ENCODE measurements around the gene LSMEM2.

DNA sequence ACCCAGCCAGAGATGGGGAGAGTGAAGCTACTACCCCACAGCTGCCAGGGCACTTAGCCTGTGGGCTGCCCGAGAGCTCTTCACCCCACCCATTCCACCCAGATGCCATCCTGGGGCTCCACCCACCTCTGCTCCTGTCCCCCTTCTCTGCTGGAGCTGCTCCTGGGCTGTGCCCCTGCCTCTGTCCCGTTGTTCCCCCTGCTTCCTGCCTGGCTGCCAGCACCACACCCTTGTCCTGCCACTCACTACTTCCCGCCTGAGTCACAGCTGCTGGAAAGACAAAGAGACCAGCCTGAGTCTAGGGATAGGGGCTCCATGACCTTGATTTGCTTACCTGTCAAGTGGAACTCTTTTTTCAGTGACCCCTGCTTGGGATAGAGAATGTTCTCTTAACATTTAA lies 30.5 kb upstream of the LSMEM2 start:
- TF ChIP-seq, protein P1, sequence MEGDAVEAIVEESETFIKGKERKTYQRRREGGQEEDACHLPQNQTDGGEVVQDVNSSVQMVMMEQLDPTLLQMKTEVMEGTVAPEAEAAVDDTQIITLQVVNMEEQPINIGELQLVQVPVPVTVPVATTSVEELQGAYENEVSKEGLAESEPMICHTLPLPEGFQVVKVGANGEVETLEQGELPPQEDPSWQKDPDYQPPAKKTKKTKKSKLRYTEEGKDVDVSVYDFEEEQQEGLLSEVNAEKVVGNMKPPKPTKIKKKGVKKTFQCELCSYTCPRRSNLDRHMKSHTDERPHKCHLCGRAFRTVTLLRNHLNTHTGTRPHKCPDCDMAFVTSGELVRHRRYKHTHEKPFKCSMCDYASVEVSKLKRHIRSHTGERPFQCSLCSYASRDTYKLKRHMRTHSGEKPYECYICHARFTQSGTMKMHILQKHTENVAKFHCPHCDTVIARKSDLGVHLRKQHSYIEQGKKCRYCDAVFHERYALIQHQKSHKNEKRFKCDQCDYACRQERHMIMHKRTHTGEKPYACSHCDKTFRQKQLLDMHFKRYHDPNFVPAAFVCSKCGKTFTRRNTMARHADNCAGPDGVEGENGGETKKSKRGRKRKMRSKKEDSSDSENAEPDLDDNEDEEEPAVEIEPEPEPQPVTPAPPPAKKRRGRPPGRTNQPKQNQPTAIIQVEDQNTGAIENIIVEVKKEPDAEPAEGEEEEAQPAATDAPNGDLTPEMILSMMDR (IDR thresholded peaks at IDR 0.05): no peak
- TF ChIP-seq POLR2A (IDR thresholded peaks at IDR 0.05): peak in 1 of 2 donors; percentile 8

Data from uterus (tissue), 2 donors.